ENCODE measurements around the gene SERAC1.

- TF ChIP-seq CTCF (optimal IDR thresholded peaks at IDR 0.05 in 1 of 3, IDR thresholded peaks at IDR 0.05 in 1 of 3, conservative IDR thresholded peaks at IDR 0.05 in 1 of 3; ENCODE audit: extremely low read depth in 1 of 3, insufficient read depth in 2 of 3, low read length in 3 of 3) (no peak), EZH2 (IDR thresholded peaks at IDR 0.05; ENCODE audit: low read length) (no peak)
Observed at GRCh38 chr6:158110986-158111385, 57.1 kb downstream of the SERAC1 start.
